Measurements from ENCODE around the gene SLC2A11.

Gene SLC2A11

GRCh38 chr22:23857606-23858483 is at the start of gene SLC2A11:
SLC2A11 (plus strand) TSS chr22:23857875; CDS start chr22:23858000, 125 bp downstream.
- in situ Hi-C loops (cut with HindIII; ENCODE audit: low sequenced_read_pairs): no loop called here

- in situ Hi-C loops (cut with HindIII; ENCODE audit: low sequenced_read_pairs): loop anchor here (10.0 kb wide), 1 partner anchor 62 kb away; no protein-coding TSS in a partner anchor
Measured at GRCh38 chr22:23812378-23812777, 45.3 kb upstream of the SLC2A11 start.

DNA sequence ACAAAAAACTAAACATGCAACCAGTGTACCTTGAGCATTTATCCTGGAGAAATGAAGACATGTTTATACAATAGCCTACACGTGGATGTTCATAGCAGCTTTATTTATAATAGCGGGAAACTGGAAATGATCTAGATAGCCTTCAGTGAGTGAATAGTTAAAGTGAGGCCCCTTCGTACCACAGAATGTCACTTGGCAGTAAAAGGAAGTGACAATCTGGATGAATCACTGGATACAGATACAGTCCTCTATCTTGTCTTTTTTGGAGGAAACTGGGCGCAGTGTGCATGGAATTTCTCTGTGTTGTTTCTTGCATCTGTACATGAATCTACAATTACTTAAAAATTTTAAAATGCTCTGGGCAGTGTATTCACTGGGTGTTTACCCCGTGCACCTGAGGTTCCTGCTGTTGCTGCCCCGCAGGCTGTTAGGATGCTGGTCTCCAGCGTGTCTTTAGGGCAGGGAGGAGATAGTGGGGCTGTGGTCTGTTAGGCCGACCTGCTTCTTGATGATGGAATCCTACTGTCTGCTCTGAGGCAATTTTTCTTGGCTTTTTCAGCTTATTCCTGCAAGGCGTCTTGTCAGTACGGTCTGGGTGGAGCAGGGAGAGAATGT is 42.0 kb upstream of the SLC2A11 start:
- in situ Hi-C loops (cut with HindIII; ENCODE audit: low sequenced_read_pairs): loop anchor here (10.0 kb wide), 1 partner anchor 59 kb away; no protein-coding TSS in a partner anchor

DNA sequence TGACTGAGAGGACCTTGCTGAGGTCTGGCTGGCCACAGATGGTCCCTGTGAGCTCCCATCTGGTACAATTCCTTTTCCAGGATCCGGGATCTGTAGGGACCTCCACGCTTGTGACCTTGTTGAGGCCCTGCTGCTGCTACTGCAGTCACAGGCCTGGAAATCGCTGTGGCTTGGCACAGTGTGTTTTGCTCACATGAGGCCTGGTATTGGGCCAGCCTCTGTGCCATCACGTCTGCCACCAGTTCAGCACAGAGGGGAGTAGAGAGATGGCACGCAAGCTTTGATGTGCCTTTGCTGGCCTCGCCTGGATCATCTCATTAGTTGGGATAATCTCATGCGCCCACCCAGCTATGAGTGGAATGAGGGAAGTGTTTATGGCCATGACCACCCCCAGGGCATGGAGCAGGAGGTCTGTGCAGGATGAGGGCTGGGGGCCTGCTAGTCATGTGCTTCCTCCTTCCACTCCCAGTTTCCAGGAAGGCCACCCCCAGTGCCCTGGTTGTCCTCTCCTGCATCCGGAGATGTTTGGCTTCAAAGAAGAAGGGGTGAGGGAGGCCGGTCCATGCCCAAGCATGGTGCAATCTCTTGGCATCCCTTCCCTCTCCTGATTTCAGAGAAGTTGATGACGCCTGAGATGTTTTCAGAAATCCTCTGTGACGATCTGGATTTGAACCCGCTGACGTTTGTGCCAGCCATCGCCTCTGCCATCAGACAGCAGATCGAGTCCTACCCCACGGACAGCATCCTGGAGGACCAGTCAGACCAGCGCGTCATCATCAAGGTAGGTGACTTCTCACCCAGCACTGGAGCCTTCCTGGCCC is 41.3 kb upstream of the SLC2A11 start:
- in situ Hi-C loops (cut with HindIII; ENCODE audit: low sequenced_read_pairs): loop anchor here (10.0 kb wide), 1 partner anchor 58 kb away; no protein-coding TSS in a partner anchor

DNA sequence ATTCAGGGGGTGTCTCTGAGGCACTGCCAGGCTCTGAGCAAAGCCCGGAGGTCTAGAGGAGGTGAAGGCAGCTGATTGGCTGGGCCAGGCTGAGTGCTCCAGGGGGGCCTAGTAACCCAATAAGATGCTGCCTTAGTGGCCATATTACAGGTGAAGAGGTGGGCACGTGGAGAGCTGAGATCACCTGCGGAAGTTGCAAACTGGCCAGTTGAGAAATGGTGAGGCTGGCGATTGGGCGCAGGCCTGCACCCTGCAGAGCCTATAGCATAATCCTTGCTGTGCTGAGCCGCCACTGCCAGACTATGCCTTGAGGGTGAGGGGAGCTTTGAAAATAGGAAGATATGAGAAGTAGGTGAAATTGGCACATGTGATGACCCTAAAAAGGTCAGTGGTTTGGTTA is 40.5 kb upstream of the SLC2A11 start:
- in situ Hi-C loops (cut with HindIII; ENCODE audit: low sequenced_read_pairs): loop anchor here (10.0 kb wide), 1 partner anchor 58 kb away; no protein-coding TSS in a partner anchor

GRCh38 chr22:23818541-23818940 is 39.1 kb upstream of the SLC2A11 start:
- in situ Hi-C loops (cut with HindIII; ENCODE audit: low sequenced_read_pairs): loop anchor here (10.0 kb wide), 1 partner anchor 56 kb away; no protein-coding TSS in a partner anchor

DNA sequence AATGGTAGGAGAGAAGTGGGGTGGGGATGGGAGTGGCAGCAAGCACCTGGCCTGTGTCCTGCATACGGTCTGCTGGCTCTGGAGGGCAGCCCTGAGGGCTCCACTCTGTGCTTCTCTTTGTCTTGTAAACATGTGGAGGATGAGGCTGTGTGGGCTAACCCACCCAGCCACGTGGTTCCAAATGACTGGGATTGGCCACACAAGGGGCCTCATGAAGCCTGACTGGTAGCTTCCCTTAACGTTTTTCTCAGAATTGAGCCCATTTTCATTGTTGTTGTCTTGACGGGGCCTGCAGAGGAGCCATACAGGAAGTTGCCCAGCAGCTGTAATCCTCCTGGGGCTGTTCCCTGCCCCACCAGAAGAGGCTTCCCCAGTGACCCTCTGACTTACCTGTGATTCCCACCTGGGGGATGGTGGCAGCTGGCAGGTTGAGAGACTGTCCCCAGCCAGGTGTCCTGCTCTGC is 36.9 kb upstream of the SLC2A11 start:
- in situ Hi-C loops (cut with HindIII; ENCODE audit: low sequenced_read_pairs): no loop called here

DNA sequence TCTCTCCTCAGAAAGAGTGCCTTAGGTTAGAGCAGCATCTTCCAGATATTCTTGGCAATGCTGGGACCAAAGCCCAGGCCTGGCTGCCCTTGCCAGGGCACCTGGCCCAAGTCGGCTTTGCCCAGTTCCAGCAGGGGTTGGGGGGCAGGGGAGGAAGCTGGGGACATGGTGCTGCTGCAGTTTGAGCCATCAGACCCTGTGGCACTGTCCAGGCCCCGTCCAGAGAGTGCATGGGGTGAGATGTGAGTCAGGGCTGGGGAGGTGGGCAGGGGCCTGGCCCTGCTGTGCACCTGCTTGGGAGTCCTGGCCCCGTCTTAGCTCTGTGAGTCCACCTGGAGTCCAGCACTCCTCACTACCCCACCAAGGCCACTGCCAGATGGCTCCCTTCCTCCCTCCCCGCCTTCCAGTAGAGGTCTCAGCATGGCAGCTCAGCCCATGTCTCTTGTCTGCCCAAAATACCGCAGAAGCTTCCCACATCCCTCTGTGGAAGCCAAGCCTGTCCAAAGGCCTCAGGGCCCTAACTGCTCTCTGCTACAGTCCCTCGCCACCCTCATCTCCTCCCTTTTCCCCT is 35.5 kb upstream of the SLC2A11 start:
- in situ Hi-C loops (cut with HindIII; ENCODE audit: low sequenced_read_pairs): no loop called here

DNA sequence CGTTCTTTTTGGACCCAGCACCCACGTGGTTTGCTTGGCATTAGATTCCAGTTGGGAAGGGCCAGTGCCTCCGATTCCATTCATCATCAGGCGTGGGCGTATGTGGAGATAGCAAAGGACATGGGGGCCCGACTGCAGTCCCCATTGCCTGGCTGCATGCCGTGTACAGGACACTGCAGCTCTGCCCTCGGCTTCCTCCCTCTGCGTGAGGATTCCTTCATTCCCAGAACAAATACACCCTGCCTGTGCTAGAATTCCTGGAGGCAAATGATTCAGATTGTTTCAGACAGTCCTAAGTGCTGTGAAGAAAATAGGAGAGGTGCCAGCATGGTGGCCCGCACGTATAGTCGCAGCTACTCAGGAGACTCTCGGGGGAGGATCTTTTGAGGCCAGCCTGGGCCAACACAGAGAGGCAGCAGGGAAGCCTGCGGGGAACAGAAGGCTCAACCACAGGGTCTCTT is 34.3 kb upstream of the SLC2A11 start:
- in situ Hi-C loops (cut with HindIII; ENCODE audit: low sequenced_read_pairs): no loop called here

DNA sequence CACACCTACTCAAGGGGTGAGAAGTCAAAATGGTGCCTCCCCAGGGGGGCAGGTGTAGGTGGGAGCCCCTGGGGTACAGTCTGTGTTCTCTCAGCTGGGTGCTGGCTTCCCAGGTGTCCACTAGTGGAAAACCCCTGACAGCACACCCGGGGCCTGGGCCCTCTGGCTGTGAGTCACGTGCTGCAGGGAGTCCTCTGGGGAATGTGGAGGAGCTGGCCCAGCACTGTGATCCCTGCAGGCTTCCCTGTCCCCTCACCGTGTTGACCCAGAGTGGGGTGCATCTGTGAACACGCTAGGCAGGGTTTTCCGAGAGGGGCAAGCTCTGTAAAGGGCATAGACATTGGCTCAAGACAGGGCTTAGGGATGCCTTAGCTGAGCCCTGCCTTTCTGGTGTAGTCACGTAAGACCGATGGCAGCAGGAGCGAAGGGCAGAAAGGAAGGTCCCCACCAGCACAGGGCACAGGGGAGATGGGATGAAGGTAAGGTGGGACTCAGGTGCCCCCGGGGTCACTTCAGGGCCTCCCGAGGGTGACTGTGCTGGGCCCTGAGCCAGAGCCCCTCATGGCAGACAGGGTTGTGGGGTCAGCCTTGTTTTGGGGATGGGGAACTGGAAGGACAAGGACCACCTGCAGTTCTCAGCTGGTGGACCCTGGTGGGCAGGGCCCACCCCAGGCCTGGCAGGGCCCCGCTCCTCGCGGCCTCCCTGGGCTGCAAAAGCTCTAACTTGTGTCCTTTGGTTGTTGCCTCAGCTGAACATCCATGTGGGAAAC is 33.0 kb upstream of the SLC2A11 start:
- in situ Hi-C loops (cut with HindIII; ENCODE audit: low sequenced_read_pairs): no loop called here

- in situ Hi-C loops (cut with HindIII; ENCODE audit: low sequenced_read_pairs): no loop called here
Measured at GRCh38 chr22:23825246-23825905, 32.3 kb upstream of the SLC2A11 start.

DNA sequence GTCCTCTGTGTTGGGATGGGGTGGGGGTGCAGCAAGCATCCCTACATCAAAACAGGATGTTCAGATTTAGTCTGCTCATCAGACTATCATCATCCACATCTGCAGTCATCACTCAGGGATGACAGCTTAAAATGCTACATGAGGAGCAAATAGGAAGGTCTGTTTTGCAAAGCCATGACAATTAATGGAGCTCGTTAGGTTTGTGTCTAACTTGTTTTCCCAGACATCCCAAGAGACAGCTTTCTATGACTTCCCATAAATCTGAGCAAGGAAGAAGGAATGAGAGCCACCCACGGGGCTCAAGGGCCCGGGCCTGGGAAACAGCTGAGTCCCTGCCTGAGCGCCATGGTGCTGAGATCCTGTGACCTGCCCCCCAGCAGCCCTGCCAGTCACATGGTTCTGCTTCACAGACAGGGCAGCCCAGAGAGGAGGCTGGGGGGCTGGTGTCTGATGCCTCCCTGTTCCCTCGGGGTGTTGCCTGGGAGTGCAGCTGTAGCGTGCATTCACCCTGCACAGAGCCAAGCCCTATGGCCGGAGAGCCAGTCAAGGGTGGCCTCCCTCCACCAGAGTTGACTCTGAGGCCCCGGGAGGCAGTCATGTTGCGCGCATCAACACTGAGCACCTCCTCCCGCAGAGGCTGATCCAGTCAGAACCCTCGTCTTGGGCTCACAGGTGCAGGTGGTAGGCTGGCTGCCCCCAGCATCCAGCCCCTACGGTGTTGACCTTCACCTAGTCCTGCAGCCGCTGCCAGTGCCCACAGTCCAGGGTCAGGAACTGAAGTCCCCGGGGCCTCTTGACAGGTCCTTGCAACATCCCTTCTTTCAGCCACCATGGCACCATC is 30.9 kb upstream of the SLC2A11 start:
- in situ Hi-C loops (cut with HindIII; ENCODE audit: low sequenced_read_pairs): no loop called here

- in situ Hi-C loops (cut with HindIII; ENCODE audit: low sequenced_read_pairs): no loop called here
Measured at GRCh38 chr22:23827351-23827995, 30.2 kb upstream of the SLC2A11 start.

DNA sequence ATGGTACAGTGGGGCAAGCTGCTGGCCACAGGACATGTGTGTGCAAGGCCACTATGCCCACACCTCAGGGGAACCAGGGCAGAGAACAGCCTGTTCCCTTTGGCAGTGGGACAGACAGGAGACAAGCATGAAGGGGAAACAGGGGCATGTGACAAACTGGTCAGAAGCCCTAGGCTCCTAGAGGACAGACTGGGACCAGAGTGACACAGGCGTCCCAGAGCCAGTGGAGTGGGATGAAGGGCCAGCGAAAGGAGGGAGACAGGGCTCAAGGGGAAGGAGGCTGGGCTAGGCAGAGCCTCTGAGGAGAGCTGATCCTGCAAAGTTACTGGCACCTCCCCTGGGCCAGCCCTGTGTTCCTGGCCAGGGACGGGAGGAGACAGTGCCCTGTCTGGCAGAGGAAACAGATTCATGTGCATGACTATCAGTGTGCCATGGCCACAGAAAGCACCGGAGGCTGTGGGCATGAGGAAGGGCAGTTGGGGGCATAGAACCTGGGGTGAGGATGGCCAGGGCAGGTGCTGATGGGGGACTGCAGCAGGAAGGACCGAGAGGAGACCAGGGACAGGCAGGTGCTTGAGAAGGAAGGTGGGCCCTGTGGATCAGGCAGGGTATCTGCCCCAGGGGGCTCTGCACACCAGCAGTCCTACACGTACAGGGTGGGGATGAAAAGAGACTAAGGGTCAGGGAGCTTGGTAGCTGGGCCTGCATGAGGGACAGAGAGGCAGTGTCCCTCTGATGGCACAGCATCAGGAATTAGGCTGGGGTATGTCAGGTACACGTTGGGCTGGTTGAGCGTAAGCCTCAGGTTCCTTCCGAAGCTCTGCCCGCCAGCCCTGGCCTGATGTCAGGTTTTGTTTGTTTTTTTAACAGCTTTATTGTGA is 28.6 kb upstream of the SLC2A11 start:
- in situ Hi-C loops (cut with HindIII; ENCODE audit: low sequenced_read_pairs): no loop called here

DNA sequence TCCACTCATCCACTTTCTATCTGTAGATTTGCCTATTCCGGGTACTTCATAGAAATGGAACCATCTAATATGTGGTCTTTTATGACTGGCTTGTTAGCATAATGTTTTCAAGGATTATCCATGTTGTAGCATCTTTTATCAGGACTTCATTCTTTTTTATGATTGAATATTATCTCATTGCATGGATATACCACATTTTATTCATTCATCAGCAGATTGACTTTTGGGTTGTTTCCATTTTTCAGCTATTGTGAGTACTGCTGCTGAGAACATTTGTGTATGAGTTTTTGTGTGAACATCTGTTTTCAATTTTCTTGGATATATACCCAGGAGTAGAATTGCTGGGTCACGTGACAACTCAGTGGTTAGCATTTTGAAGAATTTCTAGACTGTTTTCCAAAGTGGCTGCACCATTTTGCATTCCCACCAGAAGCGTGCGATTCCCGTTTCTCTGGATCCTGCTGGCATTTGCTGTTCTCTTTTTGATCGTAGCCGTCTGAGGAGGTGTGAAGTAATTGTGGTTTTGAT is 27.8 kb upstream of the SLC2A11 start:
- in situ Hi-C loops (cut with HindIII; ENCODE audit: low sequenced_read_pairs): no loop called here

- in situ Hi-C loops (cut with HindIII; ENCODE audit: low sequenced_read_pairs): no loop called here
Measured at GRCh38 chr22:23831261-23831660, 26.4 kb upstream of the SLC2A11 start.

- in situ Hi-C loops (cut with HindIII; ENCODE audit: low sequenced_read_pairs): no loop called here
Measured at GRCh38 chr22:23831781-23832180, 25.9 kb upstream of the SLC2A11 start.
